Measurements from ENCODE around the gene PLK1. TPM values are rescaled to one million over a fixed set of nuclear protein-coding genes. Genes with fewer than 3 reads are reported as not detected.
"Not testable (repeated sequence)": the region's sequence is repeated elsewhere in the genome, so short reads cannot be mapped to it uniquely, and the experiment has no call there.

The PLK1 gene
- 10 to 100 TPM; 81.2 to 81.6 TPM for total RNA-seq

DNA sequence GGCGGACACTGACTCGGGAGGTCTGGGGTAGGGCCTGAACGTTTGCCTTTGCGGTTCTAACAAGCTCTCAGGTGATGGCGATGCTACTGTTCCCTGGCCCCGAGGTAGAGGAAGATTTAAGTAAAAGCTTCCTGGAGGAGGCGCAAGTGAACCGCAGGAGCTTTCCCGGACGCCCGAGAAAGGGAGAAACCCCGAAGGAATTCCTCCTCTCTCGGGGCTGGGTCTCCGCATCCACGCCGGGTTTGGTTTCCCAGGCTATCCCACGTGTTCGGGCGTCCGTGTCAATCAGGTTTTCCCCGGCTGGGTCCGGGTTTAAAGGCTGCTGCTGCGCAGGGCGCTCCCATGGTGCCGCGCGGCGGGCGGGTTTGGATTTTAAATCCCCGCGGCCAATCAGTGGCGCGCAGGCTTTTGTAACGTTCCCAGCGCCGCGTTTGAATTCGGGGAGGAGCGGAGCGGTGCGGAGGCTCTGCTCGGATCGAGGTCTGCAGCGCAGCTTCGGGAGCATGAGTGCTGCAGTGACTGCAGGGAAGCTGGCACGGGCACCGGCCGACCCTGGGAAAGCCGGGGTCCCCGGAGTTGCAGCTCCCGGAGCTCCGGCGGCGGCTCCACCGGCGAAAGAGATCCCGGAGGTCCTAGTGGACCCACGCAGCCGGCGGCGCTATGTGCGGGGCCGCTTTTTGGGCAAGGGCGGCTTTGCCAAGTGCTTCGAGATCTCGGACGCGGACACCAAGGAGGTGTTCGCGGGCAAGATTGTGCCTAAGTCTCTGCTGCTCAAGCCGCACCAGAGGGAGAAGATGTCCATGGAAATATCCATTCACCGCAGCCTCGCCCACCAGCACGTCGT is at the start of gene PLK1:
Gene PLK1, plus strand, starts transcription at position 460 of the 844 bp plus-strand sequence. Its CDS starts 44 bp downstream, at position 504.
- intact Hi-C loops (cut with micrococcal nuclease), result loop anchor here (2.0 to 10.0 kb wide), 3 partner anchors 38 to 174 kb away; partner anchors contain the start of genes DCTN5, EARS2, PALB2 and UBFD1
- Mint-ChIP-seq H3K4me1 (ENCODE audit: low read depth) (peaks cover 13% of the 10 kb centered on the region), H3K9me3 (no peaks in the 10 kb centered on the region), H3K4me3 (peak within 1 kb of the TSS; percentile 92), H3K36me3 (peaks cover 33% of the 10 kb centered on the region), H3K27me3 (no peaks in the 10 kb centered on the region), H3K27ac (peak within 1 kb of the TSS; percentile 33)
- POLR2A ChIA-PET, result interaction anchor here (0.8 to 2.7 kb wide), 5 partner anchors 9 to 38 kb away, joined by 3 to 10 read pairs (median 3); partner anchors contain the start of gene PALB2
- DNase-seq, result peak; percentile 92
- CTCF ChIA-PET, result interaction anchor here (1.2 to 1.8 kb wide), 4 partner anchors 9 to 331 kb away, joined by 4 to 6 read pairs (median 6); no protein-coding TSS in a partner anchor

DNA sequence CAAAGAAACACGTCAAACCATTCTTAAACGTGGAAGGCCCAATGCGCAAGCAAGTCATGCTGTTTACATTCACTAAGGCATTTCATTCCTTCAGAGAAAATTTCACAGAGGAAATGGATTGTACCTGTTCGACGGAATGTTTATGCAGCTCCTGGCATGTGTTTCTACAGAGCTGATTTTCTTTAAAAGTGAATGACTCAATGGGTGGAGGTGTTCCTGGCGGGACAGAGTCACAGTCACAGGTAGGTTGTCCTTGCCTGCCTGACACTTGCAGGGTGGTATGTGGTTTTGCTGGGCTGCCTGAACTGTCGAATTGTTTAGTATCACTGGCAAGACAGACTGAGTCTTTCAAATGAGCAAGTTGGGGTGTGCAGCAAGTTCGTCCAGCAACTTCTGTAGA is 49.2 kb upstream of the PLK1 start:
- peaks cover 36% of the 10 kb centered on the region for H3K36me3 Mint-ChIP-seq
- H3K4me1 Mint-ChIP-seq (ENCODE audit: low read depth), result peaks cover 5% of the 10 kb centered on the region
- POLR2A ChIA-PET, result no interaction called here
- intact Hi-C loops (cut with micrococcal nuclease), result no loop called here
- H3K27me3 Mint-ChIP-seq, result no peaks in the 10 kb centered on the region
- DNase-seq, result no peak
- CTCF ChIA-PET, result interaction anchor here (0.6 kb wide), 1 partner anchor 98 kb away, joined by 4 read pairs; no protein-coding TSS in a partner anchor
- H3K27ac Mint-ChIP-seq, result no peak overlapping the region
- no peak overlapping the region for H3K4me3 Mint-ChIP-seq
- no peaks in the 10 kb centered on the region for H3K9me3 Mint-ChIP-seq

DNA sequence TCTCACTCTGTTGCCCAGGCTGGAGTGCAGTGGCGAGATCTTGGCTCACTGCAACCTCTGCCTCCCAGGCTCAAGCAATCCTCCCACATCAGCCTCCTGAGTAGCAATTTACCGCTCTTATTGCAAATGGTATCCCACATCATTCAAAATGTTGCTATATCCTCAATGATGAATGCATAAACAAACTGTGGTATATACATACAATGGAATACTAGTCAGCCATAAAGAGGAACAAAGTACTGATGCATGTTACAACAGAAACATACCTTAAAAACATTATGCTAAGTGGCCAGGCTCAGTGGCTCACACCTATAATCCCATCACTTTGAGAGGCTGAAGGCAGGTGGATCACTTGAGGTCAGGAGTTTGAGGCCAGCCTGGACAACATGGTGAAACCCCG is 46.8 kb upstream of the PLK1 start:
- H3K4me1 Mint-ChIP-seq (ENCODE audit: low read depth), result not testable (repeated sequence)

DNA sequence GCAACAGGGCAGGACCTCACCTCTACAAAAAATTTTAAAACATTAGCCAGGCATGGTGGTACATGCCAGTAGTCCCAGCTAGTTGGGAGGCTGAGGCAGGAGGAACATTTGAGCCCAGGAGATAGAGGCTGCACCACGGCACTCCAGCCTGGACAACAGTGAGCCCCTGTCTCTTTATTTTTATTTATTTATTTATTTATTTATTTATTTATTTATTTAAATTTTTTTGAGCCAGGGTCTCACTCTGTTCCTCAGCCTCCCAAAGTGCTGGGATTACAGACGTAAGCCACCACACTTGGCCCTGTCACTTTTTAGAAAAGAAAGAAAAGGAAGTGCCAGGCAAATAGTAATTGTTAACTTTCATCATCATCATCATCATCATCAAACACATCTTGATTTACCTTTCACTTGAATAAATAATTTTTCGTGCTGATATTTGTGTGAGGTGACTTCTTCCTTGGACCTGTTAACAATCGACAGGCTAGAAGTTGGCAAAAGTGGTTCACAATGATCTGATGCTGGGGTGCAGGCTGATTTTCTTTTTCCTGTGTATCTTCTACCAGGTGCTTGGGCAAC is 44.1 kb upstream of the PLK1 start:
- H3K9me3 Mint-ChIP-seq, result no peaks in the 10 kb centered on the region
- H3K4me3 Mint-ChIP-seq, result no peak overlapping the region
- POLR2A ChIA-PET, result no interaction called here
- CTCF ChIA-PET, result no interaction called here
- intact Hi-C loops (cut with micrococcal nuclease), result no loop called here
- H3K36me3 Mint-ChIP-seq, result peaks cover 37% of the 10 kb centered on the region
- H3K4me1 Mint-ChIP-seq (ENCODE audit: low read depth), result peaks cover 8% of the 10 kb centered on the region
- H3K27me3 Mint-ChIP-seq, result no peaks in the 10 kb centered on the region
- H3K27ac Mint-ChIP-seq, result no peak overlapping the region
- DNase-seq, result no peak

More for the DNA sequence above, 46.8 kb upstream of the PLK1 start:
- peaks cover 44% of the 10 kb centered on the region for H3K36me3 Mint-ChIP-seq
- H3K27me3 Mint-ChIP-seq; intact Hi-C loops (cut with micrococcal nuclease); H3K27ac Mint-ChIP-seq; H3K4me3 Mint-ChIP-seq; CTCF ChIA-PET; DNase-seq; POLR2A ChIA-PET; H3K9me3 Mint-ChIP-seq: not testable (repeated sequence)

DNA sequence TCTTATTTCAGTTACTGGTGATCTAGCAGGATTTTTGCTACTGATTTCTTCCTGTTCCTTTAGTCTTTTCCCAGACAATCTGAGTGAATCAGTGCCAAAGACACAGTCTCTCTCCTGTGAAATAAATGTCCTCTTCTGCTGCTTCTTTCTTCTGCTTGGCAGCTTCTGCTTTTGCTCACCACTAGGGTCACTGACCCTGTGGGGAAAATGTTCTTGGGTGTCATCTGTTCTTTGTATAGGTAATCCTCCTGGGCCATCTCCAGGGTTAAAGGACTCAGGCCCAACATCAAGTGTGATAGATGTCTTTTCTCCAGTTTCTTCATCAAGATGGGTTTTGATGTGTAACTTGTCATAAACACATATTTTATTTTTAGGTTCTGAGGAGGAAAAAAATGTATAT is 42.7 kb upstream of the PLK1 start:
- Mint-ChIP-seq H3K4me1 (ENCODE audit: low read depth) (peaks cover 14% of the 10 kb centered on the region), H3K27ac (no peak overlapping the region), H3K9me3 (no peaks in the 10 kb centered on the region), H3K27me3 (no peaks in the 10 kb centered on the region), H3K4me3 (no peak overlapping the region), H3K36me3 (peaks cover 31% of the 10 kb centered on the region)
- intact Hi-C loops (cut with micrococcal nuclease), result no loop called here
- no peak for DNase-seq
- ChIA-PET CTCF (no interaction called here), POLR2A (no interaction called here)

DNA sequence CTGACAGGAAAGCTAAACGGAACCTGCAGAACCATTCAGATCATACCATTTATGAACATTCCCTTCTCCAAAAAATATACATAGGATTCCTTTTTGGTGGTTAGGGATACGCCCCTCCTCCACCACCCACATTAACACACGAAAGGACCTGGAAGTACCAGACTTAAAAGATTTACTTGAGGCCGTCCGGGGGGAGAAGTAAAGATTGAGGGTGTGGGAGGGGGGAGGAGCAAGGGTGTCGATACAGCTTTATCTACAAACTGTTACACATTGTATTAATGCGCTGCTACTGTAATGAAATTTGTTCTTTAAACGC is 38.1 kb upstream of the PLK1 start:
- DNase-seq, result no peak
- intact Hi-C loops (cut with micrococcal nuclease), result loop anchor here (2.0 to 10.0 kb wide), 2 partner anchors 38 to 136 kb away; partner anchors contain the start of gene PLK1
- Mint-ChIP-seq H3K4me3 (peak overlapping the region; percentile 99), H3K27me3 (no peaks in the 10 kb centered on the region), H3K4me1 (ENCODE audit: low read depth) (peaks cover 21% of the 10 kb centered on the region), H3K9me3 (no peaks in the 10 kb centered on the region), H3K36me3 (peaks cover 27% of the 10 kb centered on the region), H3K27ac (peak overlapping the region; percentile 81)
- POLR2A ChIA-PET, result interaction anchor here (1.3 to 2.0 kb wide), 2 partner anchors 39 to 83 kb away, joined by 6 to 9 read pairs; partner anchors contain the start of genes EARS2, PLK1 and UBFD1
- CTCF ChIA-PET, result interaction anchor here (1.1 to 1.6 kb wide), 3 partner anchors 44 to 162 kb away, joined by 3 to 7 read pairs (median 3); partner anchors contain the start of genes EARS2 and UBFD1

DNA sequence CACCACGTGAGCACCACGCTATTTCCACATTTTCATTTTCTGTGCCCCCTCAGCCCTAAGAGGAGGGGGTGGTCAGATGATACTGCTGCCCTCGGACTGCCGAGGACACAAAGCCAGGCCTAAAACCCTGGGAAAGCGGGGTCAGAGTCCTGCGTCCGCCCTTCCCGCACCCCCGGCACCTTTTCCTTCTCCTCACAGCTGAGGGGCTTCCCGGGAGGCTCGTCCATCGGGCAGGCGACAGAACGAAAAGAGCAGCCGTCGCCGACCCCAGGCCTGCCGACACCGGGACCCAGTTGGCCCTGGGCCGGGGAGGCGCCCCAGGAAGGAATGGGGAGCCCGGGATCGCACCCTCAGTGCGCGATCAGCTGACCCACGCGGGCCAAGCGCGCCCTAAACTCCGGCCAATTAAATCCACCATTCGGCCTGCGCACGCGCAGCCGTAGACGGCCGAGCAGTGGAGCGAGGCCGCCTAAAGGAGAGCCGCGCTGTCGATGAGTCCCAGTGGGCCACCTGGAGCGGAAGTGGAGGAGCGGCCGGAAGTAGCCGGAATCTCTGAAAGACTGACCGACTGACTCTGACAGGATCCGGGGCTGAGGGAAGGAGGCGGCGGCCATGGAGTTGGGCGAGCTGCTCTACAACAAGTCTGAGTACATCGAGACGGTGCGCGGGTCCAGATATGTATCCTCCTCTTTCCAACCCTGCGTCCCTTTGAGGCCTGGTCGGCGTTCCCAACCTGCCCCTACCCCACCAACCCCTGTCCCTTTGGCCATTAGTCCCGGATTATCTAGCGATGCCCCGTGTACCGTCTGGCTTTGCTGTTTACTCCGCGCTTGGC is 37.5 kb upstream of the PLK1 start, which contains the start of the genes DCTN5 and PALB2:
Gene DCTN5, plus strand, starts transcription at position 536 of the 835 bp plus-strand sequence. Its CDS starts 77 bp downstream, at position 613.
Gene PALB2, minus strand, starts transcription at position 380 of the 835 bp plus-strand sequence. Its CDS starts 153 bp downstream, at position 227.
- peak within 1 kb of the TSS; percentile 94 for H3K27ac Mint-ChIP-seq
- H3K4me1 Mint-ChIP-seq (ENCODE audit: low read depth), result peaks cover 27% of the 10 kb centered on the region
- H3K9me3 Mint-ChIP-seq, result no peaks in the 10 kb centered on the region
- POLR2A ChIA-PET, result interaction anchor here (1.2 to 2.0 kb wide), 3 partner anchors 38 to 83 kb away, joined by 3 to 9 read pairs (median 6); partner anchors contain the start of genes EARS2, PLK1 and UBFD1
- DNase-seq, result peak; percentile 94
- intact Hi-C loops (cut with micrococcal nuclease), result loop anchor here (1.0 to 10.0 kb wide), 5 partner anchors 8 to 136 kb away; partner anchors contain the start of genes EARS2, NDUFAB1, PLK1 and UBFD1
- H3K4me3 Mint-ChIP-seq, result peak within 1 kb of the TSS; percentile 99
- peaks cover 27% of the 10 kb centered on the region for H3K36me3 Mint-ChIP-seq
- CTCF ChIA-PET, result interaction anchor here (1.1 to 1.6 kb wide), 3 partner anchors 44 to 161 kb away, joined by 3 to 7 read pairs (median 3); partner anchors contain the start of genes EARS2 and UBFD1
- H3K27me3 Mint-ChIP-seq, result no peaks in the 10 kb centered on the region

DNA sequence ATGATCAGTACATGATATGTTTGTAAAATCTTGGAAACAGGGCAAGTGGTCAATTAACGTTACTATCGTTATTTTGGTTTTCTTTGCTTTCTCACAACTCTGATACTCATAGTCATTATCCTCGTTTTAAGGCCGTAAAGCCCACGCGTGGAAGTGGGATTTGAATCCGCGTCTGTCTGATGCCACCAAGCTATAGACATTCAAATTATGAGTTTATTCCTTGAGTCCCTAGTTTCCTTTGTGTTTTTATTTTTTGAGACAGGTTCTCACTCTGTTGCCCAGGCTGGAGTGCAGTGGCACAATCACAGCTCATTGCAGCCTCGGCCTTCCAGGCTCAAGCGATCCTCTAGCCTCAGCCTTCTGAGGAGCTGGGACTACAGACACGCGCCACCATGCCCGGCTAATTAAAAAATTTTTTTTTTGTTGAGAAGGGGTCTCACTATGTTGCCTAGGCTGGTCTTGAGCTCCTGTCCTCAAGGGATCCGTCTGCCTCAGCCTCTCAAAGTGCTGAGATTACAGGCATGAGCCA is 36.4 kb upstream of the PLK1 start:
- Mint-ChIP-seq H3K27me3 (no peaks in the 10 kb centered on the region), H3K9me3 (no peaks in the 10 kb centered on the region), H3K27ac (peak overlapping the region; percentile 94), H3K4me1 (ENCODE audit: low read depth) (peaks cover 32% of the 10 kb centered on the region), H3K36me3 (peaks cover 32% of the 10 kb centered on the region), H3K4me3 (peak overlapping the region; percentile 99)
- DNase-seq, result no peak
- intact Hi-C loops (cut with micrococcal nuclease), result loop anchor here (10.0 kb wide), 1 partner anchor 138 kb away; no protein-coding TSS in a partner anchor
- POLR2A ChIA-PET, result interaction anchor here (1.2 to 2.0 kb wide), 2 partner anchors 47 to 85 kb away, joined by 3 to 6 read pairs; partner anchors contain the start of genes EARS2 and UBFD1
- CTCF ChIA-PET, result interaction anchor here (1.0 to 1.1 kb wide), 2 partner anchors 45 to 85 kb away, joined by 3 to 4 read pairs; no protein-coding TSS in a partner anchor

DNA sequence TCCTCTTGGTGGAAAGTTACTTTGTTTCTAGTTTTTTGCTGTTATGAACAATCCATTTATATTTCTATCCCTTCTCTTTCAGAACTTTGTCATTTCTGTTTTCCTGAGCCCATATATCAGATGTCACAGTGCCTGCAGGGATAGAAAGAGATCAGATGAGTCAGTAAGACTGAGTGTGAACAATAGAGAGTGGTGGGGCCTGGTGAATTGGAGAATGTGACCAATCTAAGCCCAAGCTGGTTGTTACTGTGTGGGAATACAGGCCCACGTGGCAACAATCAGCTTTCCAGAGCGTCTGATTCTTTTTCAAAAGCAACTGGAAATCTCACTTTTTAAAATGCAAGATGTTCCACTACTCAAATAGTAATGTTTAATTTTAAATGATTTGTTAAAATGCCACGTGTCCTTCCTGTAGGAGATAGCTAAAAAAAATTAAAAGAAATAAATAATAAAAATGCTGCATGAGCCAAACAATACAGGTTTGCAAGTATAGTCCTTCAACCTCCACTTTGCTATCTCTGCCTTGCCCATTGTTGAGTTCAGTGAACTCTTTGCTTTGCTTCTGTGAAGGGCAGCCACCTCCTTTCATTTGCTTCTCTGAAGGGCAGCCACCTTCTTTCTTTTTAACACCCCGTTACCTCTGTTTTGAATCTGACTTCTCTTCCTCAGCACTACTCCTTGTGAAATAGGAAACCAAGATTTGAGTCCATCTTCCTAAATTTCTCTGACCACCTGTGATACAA is 27.8 kb upstream of the PLK1 start:
- ChIA-PET CTCF (interaction anchor here (1.1 kb wide), 1 partner anchor 29 kb away, joined by 3 read pairs; no protein-coding TSS in a partner anchor), POLR2A (interaction anchor here (1.2 to 1.4 kb wide), 2 partner anchors 19 to 27 kb away, joined by 3 to 5 read pairs; partner anchors contain the start of gene PLK1)
- peak; percentile 34 for DNase-seq
- no peaks in the 10 kb centered on the region for H3K27me3 Mint-ChIP-seq
- no peak overlapping the region for H3K4me3 Mint-ChIP-seq
- no peaks in the 10 kb centered on the region for H3K9me3 Mint-ChIP-seq
- intact Hi-C loops (cut with micrococcal nuclease), result no loop called here
- peaks cover 37% of the 10 kb centered on the region for H3K4me1 Mint-ChIP-seq (ENCODE audit: low read depth)
- peak overlapping the region; percentile 67 for H3K27ac Mint-ChIP-seq
- H3K36me3 Mint-ChIP-seq, result peaks cover 46% of the 10 kb centered on the region

DNA sequence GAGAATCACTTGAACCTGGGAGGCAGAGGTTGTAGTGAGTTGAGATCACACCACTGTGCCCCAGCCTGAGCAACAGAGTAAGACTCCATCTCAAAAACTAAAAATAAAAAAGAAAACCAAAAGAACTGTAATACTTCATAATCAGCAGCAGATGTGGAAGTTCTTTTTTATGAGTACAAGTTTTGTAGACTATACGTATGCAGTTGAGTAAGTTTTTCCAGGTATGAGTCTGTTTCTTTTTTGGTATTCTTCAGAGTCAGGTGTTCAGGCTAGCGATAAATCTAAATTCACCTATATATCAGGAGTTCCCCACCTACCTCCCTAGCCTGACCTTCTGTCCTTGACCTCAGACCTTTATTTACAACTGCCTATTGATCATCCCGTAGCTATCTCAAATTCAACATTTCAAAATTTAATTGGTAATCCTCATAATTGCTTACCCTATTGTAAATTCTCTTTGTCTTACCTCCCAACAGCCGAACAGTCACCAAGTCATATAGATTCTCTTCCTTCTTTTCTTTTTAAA is 26.7 kb upstream of the PLK1 start:
- Mint-ChIP-seq H3K36me3 (peaks cover 38% of the 10 kb centered on the region), H3K27ac (peak overlapping the region; percentile 62), H3K27me3 (no peaks in the 10 kb centered on the region), H3K4me3 (no peak overlapping the region), H3K9me3 (no peaks in the 10 kb centered on the region), H3K4me1 (ENCODE audit: low read depth) (peaks cover 29% of the 10 kb centered on the region)
- ChIA-PET POLR2A (no interaction called here), CTCF (interaction anchor here (0.7 kb wide), 1 partner anchor 77 kb away, joined by 3 read pairs; no protein-coding TSS in a partner anchor)
- DNase-seq, result peak; percentile 21
- intact Hi-C loops (cut with micrococcal nuclease), result loop anchor here (1.0 kb wide), 1 partner anchor 18 kb away; no protein-coding TSS in a partner anchor
